ENCODE results near the gene SLC9A3.

The SLC9A3 gene

DNA sequence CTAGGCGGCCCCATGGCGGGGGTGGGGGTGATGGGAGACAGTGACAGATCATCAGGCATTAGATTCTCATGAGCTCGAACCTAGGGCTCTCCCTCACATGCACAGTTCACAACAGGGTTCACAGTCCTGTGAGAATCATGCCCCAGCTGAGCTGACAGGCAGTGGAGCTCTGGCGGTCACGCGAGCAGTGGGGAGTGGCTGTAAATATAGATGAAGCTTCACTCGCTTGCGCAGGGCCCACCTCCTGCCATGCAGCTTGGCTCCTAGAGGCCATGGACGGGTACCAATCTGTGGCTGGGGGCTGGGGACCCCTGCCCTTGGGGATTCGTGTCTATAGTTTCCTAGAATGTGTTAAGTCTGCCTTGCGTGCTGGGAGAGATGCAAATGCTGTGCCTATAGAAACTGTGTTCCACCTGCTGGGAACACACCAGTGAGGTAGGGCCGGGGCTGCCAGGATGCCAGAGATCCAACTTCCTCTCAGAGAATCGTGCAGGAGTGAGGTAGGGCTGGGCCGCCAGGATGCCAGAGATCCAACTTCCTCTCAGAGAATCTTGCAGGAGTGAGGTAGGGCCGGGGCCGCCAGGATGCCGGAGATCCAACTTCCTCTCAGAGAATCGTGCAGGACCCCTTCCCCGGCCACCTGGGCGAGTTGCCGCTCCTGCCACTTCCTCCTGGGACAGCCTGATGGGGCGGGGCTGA is 95.3 kb downstream of the SLC9A3 start:
- DNase-seq (ENCODE audit: low read depth), result no peak

DNA sequence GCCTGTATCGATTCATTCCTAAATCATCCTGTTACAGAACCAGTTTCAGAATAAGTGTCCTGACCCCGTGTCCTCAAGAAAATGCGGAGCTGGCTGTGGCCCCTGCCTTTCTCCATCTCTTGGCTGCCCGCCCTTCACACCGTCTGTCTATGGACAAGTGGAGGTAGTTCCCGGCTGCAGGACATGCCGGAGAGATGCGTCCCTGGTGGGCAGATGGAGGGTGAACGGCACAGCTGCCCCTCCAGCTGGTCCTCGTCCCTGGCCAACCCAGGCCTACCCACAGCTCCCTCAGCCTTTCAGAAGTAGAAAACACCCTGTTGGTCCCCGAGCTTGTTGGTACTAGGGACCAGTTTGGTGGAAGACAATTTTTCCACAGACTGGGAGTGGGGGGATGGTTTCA is 96.0 kb downstream of the SLC9A3 start:
- no peak for DNase-seq (ENCODE audit: low read depth)

DNA sequence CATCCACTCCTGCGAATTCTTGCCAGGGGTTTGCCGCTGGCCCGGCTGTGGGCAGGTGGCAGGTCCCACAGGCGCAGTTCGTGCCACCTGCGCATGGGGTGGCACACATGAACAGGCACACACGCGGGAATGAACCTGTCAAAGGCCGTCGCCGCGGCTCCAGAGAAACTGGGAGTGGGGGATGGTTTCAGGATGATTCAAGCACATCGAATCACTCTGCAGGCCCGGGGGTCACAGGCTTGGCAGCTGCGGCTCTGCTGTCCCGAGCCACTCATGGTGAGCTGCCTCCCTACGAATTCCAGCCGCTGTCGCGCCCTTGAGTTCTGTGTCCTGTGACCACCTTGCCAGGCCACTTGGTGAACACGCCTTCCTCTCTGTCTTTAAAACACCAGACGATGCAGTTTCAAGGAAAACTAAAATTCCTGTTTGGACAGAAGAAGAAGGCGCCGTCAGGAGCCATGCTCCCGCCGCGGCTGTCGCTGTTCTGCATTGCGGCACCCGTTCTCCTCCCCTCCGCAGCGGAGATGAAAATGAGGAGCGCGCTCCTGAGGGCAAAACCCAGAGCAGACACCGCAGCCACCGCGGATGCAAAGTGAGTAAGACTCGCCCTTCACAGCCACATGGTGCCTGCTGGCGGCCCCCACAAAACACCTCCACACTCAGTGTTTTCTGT is 96.7 kb downstream of the SLC9A3 start:
- DNase-seq (ENCODE audit: low read depth), result no peak

DNA sequence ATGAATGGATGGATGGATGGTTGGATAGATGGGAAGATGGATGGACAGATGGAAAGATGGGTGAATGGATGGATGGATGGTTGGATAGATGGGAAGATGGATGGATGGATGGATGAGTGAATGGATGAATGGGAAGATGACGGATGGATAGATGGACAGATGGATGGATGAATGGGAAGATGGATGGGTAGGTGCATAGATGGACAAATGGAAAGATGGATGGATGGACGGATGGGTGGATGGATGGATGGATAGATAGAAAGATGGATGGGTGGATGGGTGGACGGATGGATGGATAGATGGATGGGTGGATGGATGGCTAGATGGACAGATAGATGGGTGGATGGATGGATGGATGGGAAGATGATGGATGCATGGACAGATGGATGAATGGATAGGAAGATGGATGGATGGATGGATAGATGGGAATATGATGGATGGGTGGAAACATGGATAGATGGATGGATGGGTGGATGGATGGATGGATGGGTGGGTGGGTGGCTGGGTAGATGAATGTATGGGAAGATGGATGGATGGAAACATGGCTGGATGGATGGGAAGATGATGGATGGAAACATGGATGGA is 97.8 kb downstream of the SLC9A3 start:
- no peak for DNase-seq (ENCODE audit: low read depth)

- DNase-seq (ENCODE audit: low read depth), result no peak
Observed at GRCh38 chr5:425714-426113, 98.5 kb downstream of the SLC9A3 start.

GRCh38 chr5:424301-425110 is 99.7 kb downstream of the SLC9A3 start:
- DNase-seq (ENCODE audit: low read depth), result no peak

DNA sequence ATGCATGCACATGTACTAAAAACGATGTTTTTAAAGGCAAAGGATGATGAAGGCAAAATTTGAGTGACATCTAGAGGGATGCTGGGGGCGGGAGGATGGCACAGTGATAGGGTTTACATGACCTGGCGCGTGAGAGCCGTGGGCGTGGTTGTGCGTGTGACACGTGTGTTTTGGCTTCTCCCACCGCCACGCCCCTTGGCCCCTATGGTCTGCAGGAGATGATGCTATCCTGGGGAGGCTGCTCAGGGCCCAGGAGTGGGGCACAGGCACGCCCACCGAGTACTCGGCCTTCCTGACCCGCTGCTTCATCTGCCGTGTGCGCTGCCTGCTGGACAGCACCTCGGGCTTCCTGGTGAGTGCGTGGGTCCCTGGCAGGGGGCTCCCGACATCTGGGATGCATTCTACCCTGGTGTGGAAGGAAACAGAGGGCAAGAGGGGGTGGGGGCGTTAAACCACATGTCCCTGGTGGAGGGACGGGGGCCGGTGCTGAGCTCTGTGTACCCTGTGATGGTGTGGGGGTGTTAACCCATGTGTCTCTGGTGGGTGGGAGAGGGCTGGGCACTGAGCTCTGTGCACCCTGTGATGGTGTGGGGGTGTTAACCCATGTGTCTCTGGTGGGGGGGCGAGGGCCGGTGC is 100.5 kb downstream of the SLC9A3 start:
- DNase-seq (ENCODE audit: low read depth), result no peak

GRCh38 chr5:423233-423565 is 101.0 kb downstream of the SLC9A3 start:
- no peak for DNase-seq (ENCODE audit: low read depth)

GRCh38 chr5:422323-423232 is 101.7 kb downstream of the SLC9A3 start:
- DNase-seq (ENCODE audit: low read depth), result no peak

GRCh38 chr5:421901-422300 is 102.3 kb downstream of the SLC9A3 start:
- DNase-seq (ENCODE audit: low read depth), result no peak

GRCh38 chr5:421287-421880 is 102.9 kb downstream of the SLC9A3 start:
- no peak for DNase-seq (ENCODE audit: low read depth)

DNA sequence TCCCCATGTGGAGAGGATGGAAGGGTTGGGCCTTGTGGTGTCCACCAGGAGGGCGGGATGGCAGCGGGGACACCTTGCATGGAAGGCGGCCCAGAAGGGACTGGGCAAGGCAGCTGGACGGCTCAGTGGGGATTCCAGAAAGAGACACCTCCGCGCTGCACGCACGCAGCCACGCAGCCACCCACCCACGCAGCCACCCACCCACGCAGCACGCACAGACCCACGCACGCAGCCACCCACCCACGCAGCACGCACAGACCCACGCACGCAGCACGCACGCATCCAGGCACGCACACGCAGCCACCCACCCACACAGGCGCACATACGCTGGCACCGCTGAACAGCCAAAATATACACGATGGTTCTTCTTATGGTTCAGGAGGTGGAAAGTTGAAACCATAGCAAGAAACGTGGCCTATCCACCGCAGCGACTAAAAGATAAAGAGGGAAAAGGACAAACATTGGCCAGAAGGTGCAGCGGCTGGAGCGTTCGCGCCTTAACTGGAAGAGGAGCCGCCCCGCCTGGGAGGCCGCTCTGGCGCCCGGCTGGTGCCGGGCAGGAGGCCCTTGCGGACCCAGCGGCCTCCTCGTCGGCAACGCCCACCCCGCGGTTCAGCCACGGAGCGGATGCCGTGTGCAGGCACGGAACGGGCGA is 103.5 kb downstream of the SLC9A3 start:
- no peak for DNase-seq (ENCODE audit: low read depth)
